MM.1S (cell line): Measurements from ENCODE around the gene DSCAM.

Experiments
- DNase-seq: peaks from one replicate; pipeline ENCODE4 v3.0.0-alpha.2; 2015
- H2AFZ ChIP-seq: fragments of 300-600 bp; sonication (generic); 2 replicates; pipeline ENCODE4 v1.6.0; 2016; ENCODE audit warnings: antibody characterized with exemption, low read length
- H3F3A ChIP-seq: fragments of 300-600 bp; sonication (generic); 2 replicates; pipeline ENCODE4 v1.6.1; 2016; ENCODE audit warnings: mild to moderate bottlenecking, antibody characterized with exemption, low read length, moderate library complexity, mixed read lengths; ENCODE audit not compliant: insufficient read depth
- H3K27ac ChIP-seq: fragments of 300-600 bp; sonication (generic); 2 replicates; pipeline ENCODE4 v1.5.1; 2016; ENCODE audit warnings: mild to moderate bottlenecking, low read length
- H3K27me3 ChIP-seq: fragments of 300-600 bp; sonication (generic); replicated peaks from 2 replicates; pipeline ENCODE4 v1.6.0; 2016; ENCODE audit warnings: low read length; ENCODE audit not compliant: insufficient read depth
- H3K36me3 ChIP-seq: fragments of 300-600 bp; sonication (generic); replicated peaks from 2 replicates; pipeline ENCODE4 v1.6.1; 2016; ENCODE audit warnings: mild to moderate bottlenecking, low read length, mixed read lengths; ENCODE audit not compliant: insufficient read depth
- H3K4me1 ChIP-seq: fragments of 300-600 bp; sonication (generic); 2 replicates; pipeline ENCODE4 v1.6.1; 2016; ENCODE audit warnings: low read length, mixed read lengths
- H3K4me2 ChIP-seq: fragments of 300-600 bp; sonication (generic); 2 replicates; pipeline ENCODE4 v1.6.0; 2016; ENCODE audit warnings: low read depth, low read length
- H3K4me3 ChIP-seq: fragments of 300-600 bp; sonication (generic); 2 replicates; pipeline ENCODE4 v1.5.1; 2016; ENCODE audit warnings: low read length, mixed read lengths
- H3K79me2 ChIP-seq: fragments of 300-600 bp; sonication (generic); 2 replicates; pipeline ENCODE4 v1.6.1; 2016; ENCODE audit warnings: mixed run types, low read length, mixed read lengths
- H3K9ac ChIP-seq: fragments of 300-600 bp; sonication (generic); 2 replicates; pipeline ENCODE4 v1.6.1; 2016; ENCODE audit warnings: low read length, mixed read lengths
- H3K9me2 ChIP-seq: fragments of 300-600 bp; sonication (generic); replicated peaks from 2 replicates; pipeline ENCODE4 v1.6.1; 2016; ENCODE audit warnings: mild to moderate bottlenecking, low read length, mixed read lengths; ENCODE audit not compliant: insufficient read depth
- H3K9me3 ChIP-seq: fragments of 300-600 bp; sonication (generic); replicated peaks from 2 replicates; pipeline ENCODE4 v1.6.1; 2016; ENCODE audit warnings: mild to moderate bottlenecking, low read length, mixed read lengths; ENCODE audit not compliant: insufficient read depth
- H4K20me1 ChIP-seq: fragments of 300-600 bp; sonication (generic); 2 replicates; pipeline ENCODE4 v1.6.1; 2016; ENCODE audit warnings: mild to moderate bottlenecking, low read length, moderate library complexity, mixed read lengths; ENCODE audit not compliant: insufficient read depth
- EZH2 ChIP-seq: fragments of 300-600 bp; sonication (generic); optimal IDR thresholded peaks from 2 replicates; pipeline ENCODE3; 2017; ENCODE audit warnings: low read depth, mild to moderate bottlenecking, antibody characterized with exemption, low read length, mixed read lengths
- EZH2phosphoT487 ChIP-seq: fragments of 300-600 bp; sonication (generic); IDR thresholded peaks from 2 replicates; pipeline ENCODE4 v1.6.1; 2018; ENCODE audit warnings: antibody characterized with exemption, low read length
- TF ChIP-seq, protein P1 (sequence below): fragments of 300-600 bp; sonication (generic); IDR thresholded peaks from 2 replicates; pipeline ENCODE4 v1.5.1; 2016; ENCODE audit warnings: antibody characterized with exemption, low read length, mixed read lengths

Gene DSCAM

DNA sequence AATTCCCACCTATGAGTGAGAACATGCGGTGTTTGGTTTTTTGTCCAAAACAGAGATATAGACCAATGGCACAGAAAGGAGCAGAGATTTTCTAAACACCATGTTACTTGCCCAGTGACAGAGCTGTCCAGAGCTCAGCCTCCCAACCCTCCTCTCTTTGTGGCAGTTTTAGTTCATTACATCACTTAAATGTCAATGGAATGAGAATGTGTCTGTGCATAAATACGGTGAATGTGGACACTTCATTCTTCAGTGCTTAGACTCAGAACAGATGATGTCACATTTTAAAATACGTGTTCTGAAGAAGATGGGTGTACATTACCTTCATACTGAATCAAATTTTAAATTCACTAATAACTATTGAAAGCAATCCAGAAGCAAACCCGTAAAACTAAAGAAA lies 374.9 kb downstream of the DSCAM start:
- Histone ChIP-seq H2AFZ (no peak overlapping the region), H4K20me1 (no peaks in the 10 kb centered on the region), H3K9me3 (no peaks in the 10 kb centered on the region), H3K36me3 (no peaks in the 10 kb centered on the region), H3K79me2 (no peaks in the 10 kb centered on the region), H3K4me2 (no peak overlapping the region), H3K9me2 (no peaks in the 10 kb centered on the region), H3K27me3 (no peaks in the 10 kb centered on the region), H3K4me3 (no peak overlapping the region), H3K4me1 (no peaks in the 10 kb centered on the region), H3F3A (no peaks in the 10 kb centered on the region), H3K9ac (no peak overlapping the region), H3K27ac (no peak overlapping the region)
- no peak for DNase-seq
- no peak for TF ChIP-seq EZH2
- no peak for TF ChIP-seq EZH2phosphoT487
- TF ChIP-seq, protein P1, sequence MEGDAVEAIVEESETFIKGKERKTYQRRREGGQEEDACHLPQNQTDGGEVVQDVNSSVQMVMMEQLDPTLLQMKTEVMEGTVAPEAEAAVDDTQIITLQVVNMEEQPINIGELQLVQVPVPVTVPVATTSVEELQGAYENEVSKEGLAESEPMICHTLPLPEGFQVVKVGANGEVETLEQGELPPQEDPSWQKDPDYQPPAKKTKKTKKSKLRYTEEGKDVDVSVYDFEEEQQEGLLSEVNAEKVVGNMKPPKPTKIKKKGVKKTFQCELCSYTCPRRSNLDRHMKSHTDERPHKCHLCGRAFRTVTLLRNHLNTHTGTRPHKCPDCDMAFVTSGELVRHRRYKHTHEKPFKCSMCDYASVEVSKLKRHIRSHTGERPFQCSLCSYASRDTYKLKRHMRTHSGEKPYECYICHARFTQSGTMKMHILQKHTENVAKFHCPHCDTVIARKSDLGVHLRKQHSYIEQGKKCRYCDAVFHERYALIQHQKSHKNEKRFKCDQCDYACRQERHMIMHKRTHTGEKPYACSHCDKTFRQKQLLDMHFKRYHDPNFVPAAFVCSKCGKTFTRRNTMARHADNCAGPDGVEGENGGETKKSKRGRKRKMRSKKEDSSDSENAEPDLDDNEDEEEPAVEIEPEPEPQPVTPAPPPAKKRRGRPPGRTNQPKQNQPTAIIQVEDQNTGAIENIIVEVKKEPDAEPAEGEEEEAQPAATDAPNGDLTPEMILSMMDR: no peak

DNA sequence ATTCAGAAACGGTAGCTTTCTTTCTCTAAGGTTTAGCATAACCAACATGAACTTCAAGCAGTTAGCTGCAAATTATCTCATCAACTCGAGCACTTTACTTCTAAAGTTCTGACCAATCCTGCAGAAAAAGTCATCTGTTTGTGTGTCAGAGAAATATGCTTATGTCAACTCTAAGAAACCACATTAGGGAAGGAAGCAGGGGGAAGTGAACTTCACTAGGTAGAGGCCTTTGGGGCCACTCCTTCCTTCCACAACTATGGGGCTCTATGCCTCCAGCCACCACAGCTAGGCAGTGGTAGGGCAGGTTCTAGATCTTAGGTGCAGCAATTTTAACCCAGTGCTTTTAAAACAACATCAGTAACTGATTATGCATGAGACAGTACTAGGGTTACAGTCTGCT lies 375.9 kb downstream of the DSCAM start:
- Histone ChIP-seq H3K9ac (no peak overlapping the region), H3K9me3 (no peaks in the 10 kb centered on the region), H3K79me2 (no peaks in the 10 kb centered on the region), H3K36me3 (no peaks in the 10 kb centered on the region), H3K4me2 (no peak overlapping the region), H2AFZ (no peak overlapping the region), H3K4me3 (no peak overlapping the region), H3F3A (no peaks in the 10 kb centered on the region), H4K20me1 (no peaks in the 10 kb centered on the region), H3K27me3 (no peaks in the 10 kb centered on the region), H3K9me2 (no peaks in the 10 kb centered on the region), H3K27ac (no peak overlapping the region), H3K4me1 (no peaks in the 10 kb centered on the region)
- TF ChIP-seq, protein P1: no peak
- TF ChIP-seq EZH2: no peak
- peak; percentile 70 for DNase-seq

DNA sequence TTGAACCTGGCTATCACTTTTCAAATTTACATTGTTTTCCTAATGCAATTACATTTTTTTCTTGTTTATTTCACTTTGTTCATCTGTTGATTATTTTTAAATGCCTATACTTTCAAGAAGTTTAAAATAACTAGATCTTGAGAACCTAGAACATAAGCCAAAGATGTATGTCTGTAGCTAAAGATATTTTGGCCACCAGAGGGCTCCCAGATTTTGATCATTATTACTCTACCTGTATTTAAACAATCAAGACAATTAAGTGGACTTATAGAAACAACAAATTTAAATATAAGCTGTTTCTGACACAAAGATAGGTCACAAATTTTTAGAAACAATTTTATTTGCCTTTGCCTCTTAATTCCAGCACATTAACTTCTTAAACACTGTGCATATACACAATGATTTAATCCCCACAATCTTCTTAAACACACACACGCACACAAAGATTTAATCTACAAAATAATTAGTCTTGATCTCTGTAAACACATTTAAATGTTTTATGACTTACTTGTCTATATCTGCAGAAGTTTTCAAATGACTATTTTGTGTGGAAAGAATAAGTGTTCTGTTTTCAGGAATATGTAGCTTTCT lies 380.0 kb downstream of the DSCAM start:
- Histone ChIP-seq H2AFZ (no peak overlapping the region), H3K27me3 (no peaks in the 10 kb centered on the region), H3K4me2 (no peak overlapping the region), H3K36me3 (no peaks in the 10 kb centered on the region), H3K4me3 (no peak overlapping the region), H3F3A (no peaks in the 10 kb centered on the region), H4K20me1 (no peaks in the 10 kb centered on the region), H3K9me3 (no peaks in the 10 kb centered on the region), H3K4me1 (no peaks in the 10 kb centered on the region), H3K9me2 (no peaks in the 10 kb centered on the region), H3K79me2 (no peaks in the 10 kb centered on the region), H3K9ac (no peak overlapping the region), H3K27ac (no peak overlapping the region)
- DNase-seq: peak; percentile 68
- TF ChIP-seq, protein P1: peak; percentile 81
- TF ChIP-seq EZH2phosphoT487: no peak
